Upper lobe of left lung (tissue), 4 donors: Measurements from ENCODE around the gene EXOC4.

Experiments used
- EP300 ChIP-seq, 4 donors: sonication (generic); formaldehyde crosslinking; IDR thresholded peaks; one replicate each; pipeline ENCODE4 v1.5.1; 2017; ENCODE audit warnings: antibody characterized with exemption in 4 of 4, control low read depth in 2 of 4
- POLR2AphosphoS5 ChIP-seq, 2 donors: sonication (generic); formaldehyde crosslinking; IDR thresholded peaks; one replicate each; pipeline ENCODE4 v1.5.1; 2017; ENCODE audit warnings: antibody characterized with exemption in 2 of 2

GRCh38 chr7:133983685-133984419, 731.0 kb downstream of the EXOC4 start:
- TF ChIP-seq POLR2AphosphoS5 (IDR thresholded peaks at IDR 0.05), result no peak
- no peak for TF ChIP-seq EP300 (IDR thresholded peaks at IDR 0.05)
